GM19240 (cell line): ENCODE data around the gene NDEL1.

Experiments used
- DNase-seq: peaks from one replicate; pipeline ENCODE4 v3.0.0; 2011; ENCODE audit warnings: low spot score; ENCODE audit not compliant: insufficient read length

NDEL1 gene

GRCh38 chr17:8413938-8414337 lies 21.7 kb upstream of the NDEL1 start:
- no peak for DNase-seq

DNA sequence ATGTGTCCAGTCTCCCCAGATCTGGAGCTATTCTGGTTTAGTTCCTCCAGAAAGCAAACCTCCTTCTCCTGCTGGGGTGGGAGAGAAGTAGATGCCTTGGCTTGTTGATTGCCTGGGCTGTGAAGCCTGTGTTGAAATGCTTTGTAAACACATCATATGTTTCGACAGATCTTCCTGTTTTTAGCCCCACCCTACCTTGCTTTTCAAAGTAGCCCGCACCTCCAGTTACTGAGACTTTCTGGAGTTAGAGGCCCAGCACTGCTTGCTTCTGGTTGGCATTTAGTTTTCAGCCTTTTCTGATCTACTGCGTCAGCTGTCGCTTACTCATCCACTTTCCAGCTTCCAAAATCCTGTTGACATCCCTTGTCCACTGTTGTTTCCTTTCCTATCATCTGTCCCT lies 17.9 kb upstream of the NDEL1 start:
- DNase-seq, result no peak

GRCh38 chr17:8418471-8418870 lies 17.2 kb upstream of the NDEL1 start:
- DNase-seq, result no peak

DNA sequence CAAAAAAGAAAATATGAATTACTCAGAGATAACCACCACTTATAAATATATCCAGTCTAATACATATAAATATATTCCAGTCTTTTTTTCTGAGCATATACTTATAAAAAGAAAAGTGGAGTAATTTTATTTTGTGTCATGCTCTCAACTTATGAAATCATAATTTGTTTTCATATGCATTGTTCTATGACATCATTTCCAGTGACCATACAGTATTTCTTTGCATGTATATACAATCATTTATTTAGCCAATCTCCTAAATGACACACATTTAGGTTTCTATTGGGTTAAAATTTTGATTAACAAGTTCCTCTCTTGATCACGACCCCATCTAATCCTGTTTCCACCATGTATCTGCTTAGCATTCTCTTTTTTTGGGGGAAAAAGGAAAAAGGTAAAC lies 16.4 kb upstream of the NDEL1 start:
- DNase-seq, result no peak

DNA sequence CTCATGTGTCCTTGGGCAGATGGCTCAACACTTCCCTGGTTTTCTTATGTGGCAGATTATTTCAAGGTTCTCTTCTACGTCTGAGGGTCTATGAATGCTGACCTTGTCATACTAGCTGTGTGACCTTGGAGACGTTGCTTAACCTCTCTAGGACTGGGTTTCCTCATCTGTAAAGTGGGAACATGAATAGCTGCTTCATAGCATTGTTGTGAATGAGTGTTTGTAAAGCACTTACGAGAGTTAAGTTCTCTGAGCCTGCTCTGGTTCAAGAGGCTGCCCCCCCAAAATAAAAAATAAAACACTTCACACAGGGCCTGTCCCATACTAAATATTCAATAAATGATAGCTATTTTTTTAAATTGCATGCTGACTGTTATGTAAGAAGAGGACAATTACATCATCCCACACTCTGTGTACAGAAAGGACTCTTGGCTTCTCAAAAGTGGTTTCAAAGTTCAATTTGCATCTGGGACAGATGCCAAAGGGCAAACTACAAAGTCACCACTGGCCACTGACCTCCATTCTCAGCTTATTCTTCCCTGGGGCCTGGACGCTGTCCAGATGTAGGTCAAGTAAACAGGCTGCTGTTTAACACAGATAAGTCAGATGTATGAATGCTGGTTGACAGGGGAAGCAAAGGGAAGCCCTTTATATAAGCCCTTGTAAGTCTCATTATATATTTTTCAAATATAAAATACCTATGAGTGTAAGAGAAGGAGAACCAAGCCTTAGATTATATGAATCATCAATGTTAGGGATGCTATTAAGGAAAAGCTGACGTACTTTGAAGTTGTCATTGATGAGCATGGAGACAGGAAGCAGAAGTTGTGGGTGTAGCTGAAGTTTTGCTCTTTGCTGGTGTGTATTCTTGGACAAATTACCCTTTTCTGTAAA lies 15.4 kb upstream of the NDEL1 start:
- no peak for DNase-seq

- DNase-seq, result no peak
These were observed 14.1 kb upstream of the NDEL1 start for GRCh38 chr17:8421571-8421970.

DNA sequence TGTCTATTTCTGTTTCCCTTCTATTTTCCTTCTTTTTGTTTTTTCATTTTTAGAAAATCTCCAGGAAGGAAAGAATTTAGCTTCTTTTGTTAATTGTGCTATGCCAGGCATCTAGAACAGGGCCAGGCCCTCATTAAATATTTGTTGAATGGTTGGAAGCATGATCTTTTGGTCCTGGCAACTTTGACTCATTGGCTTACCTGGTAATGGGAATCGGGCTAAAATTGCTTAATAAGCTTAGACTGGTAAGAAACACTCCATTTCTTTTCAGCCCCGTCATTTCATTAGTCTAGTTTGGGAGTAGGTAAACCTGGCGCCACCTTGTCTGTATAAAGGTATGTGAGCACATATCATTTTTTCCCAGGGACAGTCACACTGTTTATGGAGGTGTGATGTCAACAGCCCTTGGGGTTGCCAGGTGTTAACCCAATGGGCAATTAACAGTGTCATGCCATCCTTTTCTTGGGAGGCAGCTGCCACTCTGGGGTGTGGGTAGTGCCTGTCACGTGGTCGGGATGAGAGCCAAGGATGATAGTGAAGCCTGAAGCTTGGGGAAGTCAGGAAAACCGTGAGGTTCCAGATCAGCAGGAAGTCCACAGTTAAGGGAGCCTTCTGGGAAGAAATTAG lies 9.5 kb upstream of the NDEL1 start:
- DNase-seq, result no peak

- DNase-seq, result no peak
These were observed 8.9 kb upstream of the NDEL1 start for GRCh38 chr17:8426802-8427201.

- no peak for DNase-seq
These were observed 4.7 kb upstream of the NDEL1 start for GRCh38 chr17:8430966-8431365.

DNA sequence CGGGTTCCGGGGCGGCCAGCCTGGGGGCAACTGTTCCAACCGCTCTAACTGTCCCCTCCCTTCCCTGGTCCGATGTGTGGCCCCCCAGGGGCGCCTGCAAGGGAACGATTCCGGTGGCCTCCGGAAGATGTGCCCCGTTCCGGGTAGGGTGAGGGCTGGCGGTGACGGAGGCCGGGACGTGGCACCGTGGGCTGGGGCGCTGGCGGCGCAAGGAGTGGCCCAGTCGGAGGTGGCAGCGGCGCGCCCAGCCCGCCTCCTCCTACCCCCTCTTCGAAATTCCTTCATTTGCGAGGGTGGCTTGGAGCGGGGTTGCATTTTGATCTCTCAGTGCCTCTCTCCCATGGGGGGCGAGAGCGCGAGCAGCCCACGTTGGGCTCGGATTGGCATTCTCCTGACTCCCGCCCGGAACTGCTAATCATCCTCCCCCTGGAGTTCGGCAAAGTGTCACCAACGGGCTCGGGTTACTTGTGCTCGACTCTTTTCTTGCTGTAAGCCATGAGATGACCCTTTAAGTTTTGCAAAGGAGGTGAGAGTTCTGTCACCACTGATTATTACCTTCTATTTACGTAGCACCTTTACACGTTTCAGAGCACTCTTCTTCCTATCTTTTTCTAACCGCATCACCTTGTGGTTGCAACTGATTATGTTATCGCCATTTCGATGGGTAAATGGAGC lies 622 bp downstream of the NDEL1 start:
- peak; percentile 27 for DNase-seq

DNA sequence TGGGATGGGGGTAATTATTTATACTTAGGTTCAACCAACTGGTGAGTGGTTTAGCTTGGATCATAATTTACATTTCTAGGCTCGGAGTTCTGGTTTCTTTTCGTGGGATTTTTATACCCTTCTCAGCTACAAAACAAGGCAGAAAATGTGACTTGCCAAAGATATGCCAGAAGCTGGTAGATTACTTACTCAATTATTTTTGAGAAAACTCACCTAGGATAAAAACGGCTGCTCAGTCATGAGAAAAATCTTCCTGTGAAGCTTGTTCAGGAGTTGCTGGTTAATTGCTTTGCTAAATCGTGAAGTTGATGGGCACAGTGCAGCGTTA lies 1.1 kb downstream of the NDEL1 start:
- no peak for DNase-seq

DNA sequence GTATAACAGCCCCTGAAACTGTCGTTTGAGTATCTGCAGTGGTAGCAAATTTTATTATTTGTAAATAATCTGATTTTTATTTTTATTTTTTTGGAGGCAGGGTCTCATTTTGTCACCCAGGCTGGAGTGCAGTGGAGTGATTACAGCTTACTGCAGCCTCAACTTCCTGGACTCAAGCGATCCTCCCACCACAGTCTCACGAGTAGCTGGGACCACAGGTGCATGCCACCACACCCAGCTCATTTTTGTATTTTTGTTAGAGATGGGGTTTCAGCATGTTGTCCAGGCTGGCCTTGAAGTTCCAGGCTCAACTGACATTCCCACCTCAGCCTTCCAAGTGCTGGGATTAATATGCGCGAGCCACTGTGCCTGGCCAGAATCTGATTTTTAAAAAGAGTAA lies 2.8 kb downstream of the NDEL1 start:
- DNase-seq, result no peak

DNA sequence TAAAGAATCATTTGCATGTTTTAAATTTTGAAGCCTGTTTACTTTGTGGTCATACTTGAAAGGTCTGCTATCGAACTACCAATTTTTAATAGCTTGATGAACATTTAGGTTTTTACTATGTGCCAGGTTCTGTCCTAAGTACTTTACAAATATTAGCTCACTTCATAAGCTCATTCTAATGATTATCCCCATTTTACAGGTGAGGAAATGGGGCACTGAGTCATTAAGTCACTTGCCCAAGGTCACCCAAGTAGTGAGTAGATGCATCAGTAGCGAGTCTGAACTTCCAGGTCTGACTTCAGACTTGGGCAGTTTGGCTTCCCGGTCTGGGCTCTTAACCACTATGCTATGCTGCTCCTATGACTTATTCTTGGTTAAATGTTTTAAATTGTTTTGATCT lies 4.0 kb downstream of the NDEL1 start:
- DNase-seq, result no peak

GRCh38 chr17:8441690-8442089 lies 6.0 kb downstream of the NDEL1 start:
- DNase-seq, result no peak

GRCh38 chr17:8442310-8442709 lies 6.6 kb downstream of the NDEL1 start:
- DNase-seq, result no peak

DNA sequence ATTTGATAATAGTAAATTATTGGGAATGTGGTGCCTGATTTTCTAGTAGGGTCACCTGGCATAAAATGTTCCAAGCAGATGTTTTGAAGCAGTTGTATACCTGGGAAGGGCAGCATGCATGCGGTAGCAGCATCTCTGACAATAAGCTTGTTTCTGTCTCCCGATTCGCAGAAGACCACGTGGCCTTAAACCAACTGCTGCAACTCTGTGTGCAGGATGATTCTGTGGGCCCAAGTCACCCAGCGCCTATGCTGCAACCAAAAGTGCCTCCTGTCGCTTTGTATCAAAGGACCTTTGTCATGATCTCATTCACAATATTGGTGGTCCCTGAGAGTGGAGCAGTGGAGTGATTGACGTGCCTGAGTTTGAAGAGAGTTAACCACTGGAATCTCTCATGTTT lies 8.1 kb downstream of the NDEL1 start:
- DNase-seq, result no peak

- no peak for DNase-seq
These were observed 8.8 kb downstream of the NDEL1 start for GRCh38 chr17:8444494-8444893.

DNA sequence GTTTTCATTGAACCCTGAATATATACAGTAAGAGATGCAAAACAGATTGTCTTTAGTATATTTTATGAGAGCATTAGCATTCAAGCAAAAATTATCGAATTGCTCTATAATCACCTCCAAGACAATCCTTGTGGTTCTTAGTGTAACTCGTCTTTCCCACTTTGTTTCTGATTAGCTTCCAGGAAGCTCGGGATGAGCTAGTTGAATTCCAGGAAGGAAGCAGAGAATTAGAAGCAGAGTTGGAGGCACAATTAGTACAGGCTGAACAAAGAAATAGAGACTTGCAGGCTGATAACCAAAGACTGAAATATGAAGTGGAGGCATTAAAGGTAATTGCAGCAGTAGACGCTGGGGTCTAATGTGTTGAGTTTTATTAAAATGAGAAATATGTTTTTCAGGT lies 9.9 kb downstream of the NDEL1 start:
- DNase-seq, result no peak

DNA sequence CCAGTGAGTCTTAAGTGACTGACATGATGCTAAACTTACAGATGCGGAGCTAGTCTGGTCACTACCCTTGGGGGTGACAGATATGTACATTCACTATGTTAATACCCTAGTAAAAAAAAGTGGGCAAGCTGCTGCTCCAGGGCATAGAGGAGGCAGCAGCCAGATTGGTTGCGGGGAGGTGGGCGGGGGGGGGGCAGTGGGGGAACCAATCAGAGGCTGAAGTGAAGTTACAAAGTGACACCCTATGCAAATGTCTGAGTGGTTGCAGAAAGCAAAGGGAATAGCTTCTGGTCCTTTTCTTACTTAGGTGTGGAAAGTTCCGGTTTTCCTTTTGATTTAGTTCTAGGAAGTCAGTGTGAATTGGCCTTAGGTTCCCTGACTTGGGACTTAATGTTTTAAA lies 12.1 kb downstream of the NDEL1 start:
- no peak for DNase-seq

DNA sequence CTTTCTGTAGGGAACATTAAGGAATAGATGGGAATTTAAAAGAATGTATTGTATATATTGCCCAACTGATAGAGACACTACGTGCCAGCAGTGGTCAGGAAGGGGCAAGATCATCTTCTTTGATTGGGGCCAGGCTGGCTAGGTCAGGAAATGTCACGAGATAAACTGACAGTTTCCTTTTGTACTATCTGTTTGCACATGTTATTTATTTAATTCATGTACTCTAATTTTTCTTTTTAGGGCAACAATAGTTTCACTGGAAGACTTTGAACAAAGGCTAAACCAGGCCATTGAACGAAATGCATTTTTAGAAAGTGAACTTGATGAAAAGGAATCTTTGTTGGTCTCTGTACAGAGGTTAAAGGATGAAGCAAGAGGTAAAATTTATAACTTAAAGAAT lies 12.6 kb downstream of the NDEL1 start:
- no peak for DNase-seq

DNA sequence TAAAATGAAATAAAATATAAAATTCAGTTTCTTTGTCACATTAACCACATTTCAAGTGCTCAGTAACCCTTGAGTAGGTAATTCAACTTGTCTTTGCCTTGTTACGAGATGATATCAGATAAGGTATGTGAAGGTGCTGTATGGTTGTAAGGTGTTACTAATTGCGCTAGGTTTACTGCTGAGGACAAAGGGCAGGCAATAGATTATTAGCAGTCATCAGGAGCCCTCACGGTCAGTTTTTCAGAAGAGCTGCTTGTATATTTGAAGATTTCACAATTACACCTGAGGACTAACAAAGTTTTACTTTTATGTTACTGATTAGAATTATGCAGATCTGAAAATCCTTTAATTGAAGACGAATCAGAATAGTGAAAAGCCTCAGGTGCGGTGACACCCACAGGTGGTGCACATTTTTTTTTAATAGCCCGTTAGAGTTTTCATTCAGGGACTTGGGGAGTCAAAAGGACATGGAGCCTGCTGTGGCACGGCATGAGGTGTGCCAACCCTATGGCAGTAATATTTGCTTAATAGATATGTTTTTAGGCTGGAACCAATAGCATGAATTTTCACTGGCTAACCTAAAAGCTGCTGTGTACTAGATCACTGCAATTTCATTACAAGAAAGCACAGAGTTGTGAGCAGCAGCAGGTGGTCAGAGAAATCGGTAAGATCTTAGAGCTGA lies 16.4 kb downstream of the NDEL1 start:
- DNase-seq, result no peak

DNA sequence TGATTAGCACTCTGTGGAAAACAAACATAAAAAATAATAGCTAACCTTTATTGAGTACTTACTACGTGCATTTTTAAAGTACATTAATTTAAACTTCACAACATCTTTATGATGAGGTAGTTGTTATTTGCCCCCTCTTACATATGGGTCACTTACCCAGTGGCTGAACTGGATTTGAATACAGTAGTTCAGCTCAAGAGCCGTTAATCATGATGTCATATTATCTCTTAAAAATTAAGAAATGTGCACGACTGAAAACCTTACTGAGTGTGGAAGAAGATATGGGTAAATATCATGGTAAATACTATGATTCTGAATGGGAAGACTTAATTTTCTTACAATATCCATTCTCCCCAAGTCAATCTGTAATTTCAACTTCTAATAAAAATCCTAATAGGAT lies 17.6 kb downstream of the NDEL1 start:
- no peak for DNase-seq
